HG03095 (cell line): ENCODE results near the gene DEF6.
A peak's percentile ranks its signal among the peaks of the same experiment; 100 is the strongest.

Experiments
- ATAC-seq: cut with Tn5 transposase; IDR thresholded peaks from one replicate; pipeline ENCODE4 v1.9.1; 2021; ENCODE audit warnings: moderate library complexity; ENCODE audit not compliant: unreplicated experiment

DEF6 gene

GRCh38 chr6:35297601-35298481 is at the start of gene DEF6:
Gene DEF6, plus strand, starts transcription at chr6:35297818. Its CDS starts 39 bp downstream, at chr6:35297857.
- peak; percentile 68 for ATAC-seq

- ATAC-seq: no peak
These were observed 49.3 kb upstream of the DEF6 start for GRCh38 chr6:35248300-35248699.

- no peak for ATAC-seq
These were observed 48.7 kb upstream of the DEF6 start for GRCh38 chr6:35248965-35249364.

GRCh38 chr6:35251949-35252348 is 45.7 kb upstream of the DEF6 start:
- ATAC-seq: no peak

- ATAC-seq: no peak
These were observed 44.4 kb upstream of the DEF6 start for GRCh38 chr6:35253249-35253648.

GRCh38 chr6:35258336-35258735 is 39.3 kb upstream of the DEF6 start:
- ATAC-seq: no peak

- peak; percentile 6 for ATAC-seq
These were observed 38.8 kb upstream of the DEF6 start for GRCh38 chr6:35258858-35259193.

GRCh38 chr6:35259194-35259947 is 38.2 kb upstream of the DEF6 start, which contains the start of gene ZNF76:
Gene ZNF76, plus strand, starts transcription at chr6:35259735. Its CDS starts 21,417 bp downstream, at chr6:35281152.
- peak; percentile 84 for ATAC-seq

- peak; percentile 38 for ATAC-seq
These were observed 37.5 kb upstream of the DEF6 start for GRCh38 chr6:35259948-35260590.

- ATAC-seq: no peak
These were observed 36.7 kb upstream of the DEF6 start for GRCh38 chr6:35260591-35261570.

- no peak for ATAC-seq
These were observed 35.0 kb upstream of the DEF6 start for GRCh38 chr6:35262596-35262995.

GRCh38 chr6:35264550-35265274 is 32.9 kb upstream of the DEF6 start:
- ATAC-seq: no peak

- no peak for ATAC-seq
These were observed 32.1 kb upstream of the DEF6 start for GRCh38 chr6:35265523-35265922.

GRCh38 chr6:35267446-35267845 is 30.2 kb upstream of the DEF6 start:
- no peak for ATAC-seq

GRCh38 chr6:35267897-35268296 is 29.7 kb upstream of the DEF6 start:
- no peak for ATAC-seq

- ATAC-seq: no peak
These were observed 25.6 kb upstream of the DEF6 start for GRCh38 chr6:35272005-35272404.

- no peak for ATAC-seq
These were observed 23.6 kb upstream of the DEF6 start for GRCh38 chr6:35273822-35274559.

- no peak for ATAC-seq
These were observed 21.8 kb upstream of the DEF6 start for GRCh38 chr6:35275744-35276260.

GRCh38 chr6:35278708-35279107 is 18.9 kb upstream of the DEF6 start:
- ATAC-seq: no peak
